GM19099 (cell line): ENCODE measurements around the gene CHST1.

Source experiments
- POLR2A ChIP-seq: IDR thresholded peaks from 3 replicates; pipeline ENCODE4 v1.6.1; 2011; ENCODE audit warnings: low read depth; ENCODE audit not compliant: insufficient read length; ENCODE audit errors: extremely low read depth

The CHST1 gene

DNA sequence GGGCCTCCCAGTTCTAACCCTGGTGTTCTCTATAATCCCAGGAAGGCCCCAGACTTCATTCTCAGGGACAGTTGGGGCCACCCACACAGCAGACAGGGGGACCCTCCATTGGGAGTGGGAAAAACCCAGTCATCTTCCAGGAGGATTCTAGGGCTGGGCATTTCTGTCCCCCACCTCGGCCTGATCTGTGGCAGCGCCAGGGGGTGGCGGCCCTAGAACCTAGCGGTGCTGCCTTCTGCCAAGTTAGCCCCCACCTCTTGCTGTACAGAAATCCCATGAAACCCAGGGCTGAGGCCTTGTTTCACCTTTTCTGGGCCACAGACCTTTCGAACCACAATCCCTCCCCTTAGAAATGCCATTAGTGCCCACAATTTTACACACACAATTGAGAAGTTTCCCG is 9.6 kb downstream of the CHST1 start:
- no peak for TF ChIP-seq POLR2A

DNA sequence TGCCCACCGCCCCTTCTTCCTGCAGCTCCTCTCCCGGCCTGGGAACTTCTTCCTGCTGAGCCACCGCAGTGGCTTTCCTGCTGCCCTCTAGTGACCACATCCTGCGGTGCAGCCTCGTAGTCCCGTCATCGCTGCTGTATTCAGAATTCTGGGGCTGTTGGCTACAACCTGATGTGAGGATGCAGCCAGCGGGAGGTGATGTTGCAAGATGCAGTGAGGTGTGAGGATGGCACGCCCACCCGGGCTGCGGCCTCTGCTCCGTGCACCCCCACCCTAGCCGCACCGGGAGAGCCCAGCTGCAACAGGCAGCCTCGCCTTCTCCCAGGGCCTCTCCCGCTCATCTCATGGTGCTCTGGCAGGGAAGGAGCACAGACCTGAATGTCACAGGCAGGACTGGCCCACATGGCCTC is 10.1 kb downstream of the CHST1 start:
- no peak for TF ChIP-seq POLR2A

DNA sequence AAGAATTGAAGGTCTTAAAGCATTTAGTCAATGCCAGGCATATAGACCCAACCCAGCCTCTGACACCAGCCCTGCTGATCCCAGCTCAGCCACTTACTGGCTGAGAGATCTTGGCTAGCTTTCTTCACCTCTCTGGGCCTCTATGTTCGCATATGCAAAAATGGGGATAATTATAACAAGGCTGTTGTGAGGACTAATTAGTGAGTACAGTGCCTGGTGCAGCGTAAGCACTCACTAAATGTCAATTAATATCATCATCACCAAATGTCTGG is 10.5 kb downstream of the CHST1 start:
- TF ChIP-seq POLR2A, result no peak

DNA sequence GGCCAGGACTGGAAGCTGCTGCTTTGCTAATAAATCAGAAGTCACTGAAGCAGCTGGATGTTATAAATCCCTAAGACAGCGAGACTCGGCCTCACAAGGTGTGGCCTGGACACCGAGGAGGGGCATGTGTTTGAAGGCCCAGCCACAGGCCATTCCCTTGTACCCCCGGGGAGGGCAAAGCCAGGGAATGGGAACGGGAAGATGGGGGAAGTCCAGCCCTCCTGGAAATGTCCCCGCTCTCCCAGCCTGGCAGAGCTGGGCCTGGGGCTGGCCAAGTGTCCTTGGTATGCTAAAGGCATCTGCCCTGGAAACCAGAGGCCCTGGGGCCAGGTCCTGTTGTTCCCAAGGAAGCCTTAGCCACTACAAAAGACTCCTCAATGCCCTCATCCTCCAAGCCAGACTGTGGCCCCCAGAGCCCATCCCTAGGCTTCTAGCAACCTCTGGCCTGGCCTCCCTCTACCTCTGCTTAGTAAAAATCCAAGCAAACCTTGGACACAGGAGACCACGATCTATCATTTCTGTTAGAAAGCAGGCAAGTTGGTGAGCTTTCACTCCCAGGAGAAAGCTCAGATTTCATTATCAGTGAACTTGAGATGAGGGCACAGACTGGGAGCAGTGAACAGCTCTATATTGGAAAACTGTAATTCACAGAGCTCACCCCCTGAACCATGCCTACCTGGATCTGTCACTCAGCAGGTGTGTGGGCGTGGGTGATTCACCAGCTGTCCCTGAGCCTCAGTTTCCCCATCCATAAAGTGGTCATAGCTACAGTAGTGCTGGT is 11.0 kb downstream of the CHST1 start:
- TF ChIP-seq POLR2A, result no peak

DNA sequence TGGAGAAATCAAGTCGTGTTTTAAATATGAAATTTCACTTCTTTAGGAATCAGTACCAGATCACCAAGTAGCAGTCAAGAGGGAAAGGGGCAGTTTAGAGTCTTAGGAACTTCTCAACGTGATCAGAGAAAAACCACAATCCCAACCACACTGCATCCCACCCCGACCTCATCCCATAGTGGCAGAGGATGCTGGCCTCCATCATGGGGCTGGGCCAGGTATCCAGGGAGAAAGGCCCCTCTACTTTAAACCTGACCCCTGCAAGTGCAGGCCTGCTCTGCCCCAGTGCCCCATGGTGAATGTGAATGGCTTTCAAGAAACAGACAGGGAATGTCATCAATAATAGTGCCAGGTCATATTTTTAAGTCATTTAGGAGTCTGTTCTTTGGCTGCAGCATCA is 12.1 kb downstream of the CHST1 start:
- TF ChIP-seq POLR2A, result no peak

DNA sequence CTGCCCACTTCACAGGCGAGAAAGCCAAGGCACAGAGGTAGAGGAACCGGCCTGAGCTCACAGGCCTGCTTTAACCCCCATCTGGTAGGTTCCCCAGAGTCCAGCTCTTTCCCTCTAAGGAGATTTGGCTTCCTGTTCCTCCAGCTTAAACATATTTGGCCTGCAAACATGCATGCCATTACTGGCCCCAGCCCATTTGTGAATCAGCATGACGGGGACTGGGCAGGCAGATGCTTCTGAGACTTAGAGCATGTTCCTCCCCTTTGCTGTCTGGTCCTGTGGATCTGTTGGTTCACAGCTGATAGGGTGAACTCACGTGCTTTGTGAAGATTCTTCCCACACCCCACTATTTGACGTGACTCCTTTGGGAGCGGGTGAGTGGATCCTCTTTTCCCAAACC is 12.6 kb downstream of the CHST1 start:
- TF ChIP-seq POLR2A, result no peak

DNA sequence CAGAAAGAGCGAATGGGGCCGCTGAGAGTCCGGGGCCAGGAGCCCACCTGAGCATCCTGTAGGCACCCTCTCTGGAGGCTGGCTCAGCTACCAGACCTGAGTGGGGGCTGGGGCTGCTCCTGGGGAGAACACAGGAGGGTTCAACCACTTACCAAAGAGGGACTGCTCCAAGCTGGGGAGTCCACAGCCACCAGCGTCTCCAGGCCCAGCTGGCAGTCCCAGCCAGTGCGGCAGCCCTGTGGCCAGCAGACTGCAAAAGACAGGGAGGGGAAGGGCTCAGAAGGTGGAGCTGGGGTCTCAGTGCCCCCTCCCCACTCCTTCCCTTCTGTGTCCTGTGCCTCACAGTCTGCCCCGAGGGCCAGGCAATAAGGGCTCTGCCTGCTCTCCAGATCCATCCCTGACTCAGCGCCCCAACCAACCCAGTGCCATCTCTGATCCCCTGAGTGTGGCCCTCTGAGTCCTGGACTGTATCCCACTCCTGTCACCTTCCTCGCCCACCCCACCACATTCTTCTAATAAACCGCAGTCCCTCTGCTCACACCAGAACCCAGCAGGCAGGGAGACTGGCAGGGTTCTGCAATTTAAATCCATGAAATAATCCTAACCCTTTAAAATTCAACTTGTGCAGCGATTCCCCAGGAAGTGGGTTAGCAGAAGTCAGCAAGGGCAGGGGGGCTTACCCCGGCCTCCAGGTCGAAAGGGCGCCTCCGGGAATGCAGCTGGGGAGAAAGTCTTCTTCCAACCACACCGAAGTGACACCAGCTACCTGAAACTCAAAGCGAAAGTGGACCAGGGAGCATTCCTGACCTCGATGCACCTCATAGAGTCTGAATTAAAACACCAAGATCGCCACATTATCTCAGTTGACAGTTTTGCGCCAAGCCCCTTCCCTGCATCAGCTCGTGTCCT is 13.3 kb downstream of the CHST1 start:
- no peak for TF ChIP-seq POLR2A

DNA sequence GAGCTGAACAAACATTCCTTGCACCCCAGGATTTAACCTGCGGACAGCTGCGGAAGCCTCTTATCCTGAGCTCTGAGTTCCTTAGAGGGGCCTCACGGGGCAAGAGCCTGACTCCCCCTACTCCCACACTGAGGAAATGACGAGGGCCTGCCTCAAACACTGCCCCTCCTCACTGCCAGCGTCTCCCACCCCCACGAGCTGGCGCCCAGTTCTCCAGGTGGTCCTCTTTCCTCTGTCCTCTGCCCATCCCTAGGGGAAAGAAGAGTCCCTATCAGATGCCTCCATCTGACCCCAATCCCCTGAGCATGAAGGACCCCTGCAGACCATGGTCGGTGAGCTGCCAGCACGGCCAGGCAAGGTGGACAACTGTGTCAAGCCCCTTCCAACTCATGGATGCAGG is 14.3 kb downstream of the CHST1 start:
- TF ChIP-seq POLR2A, result no peak

DNA sequence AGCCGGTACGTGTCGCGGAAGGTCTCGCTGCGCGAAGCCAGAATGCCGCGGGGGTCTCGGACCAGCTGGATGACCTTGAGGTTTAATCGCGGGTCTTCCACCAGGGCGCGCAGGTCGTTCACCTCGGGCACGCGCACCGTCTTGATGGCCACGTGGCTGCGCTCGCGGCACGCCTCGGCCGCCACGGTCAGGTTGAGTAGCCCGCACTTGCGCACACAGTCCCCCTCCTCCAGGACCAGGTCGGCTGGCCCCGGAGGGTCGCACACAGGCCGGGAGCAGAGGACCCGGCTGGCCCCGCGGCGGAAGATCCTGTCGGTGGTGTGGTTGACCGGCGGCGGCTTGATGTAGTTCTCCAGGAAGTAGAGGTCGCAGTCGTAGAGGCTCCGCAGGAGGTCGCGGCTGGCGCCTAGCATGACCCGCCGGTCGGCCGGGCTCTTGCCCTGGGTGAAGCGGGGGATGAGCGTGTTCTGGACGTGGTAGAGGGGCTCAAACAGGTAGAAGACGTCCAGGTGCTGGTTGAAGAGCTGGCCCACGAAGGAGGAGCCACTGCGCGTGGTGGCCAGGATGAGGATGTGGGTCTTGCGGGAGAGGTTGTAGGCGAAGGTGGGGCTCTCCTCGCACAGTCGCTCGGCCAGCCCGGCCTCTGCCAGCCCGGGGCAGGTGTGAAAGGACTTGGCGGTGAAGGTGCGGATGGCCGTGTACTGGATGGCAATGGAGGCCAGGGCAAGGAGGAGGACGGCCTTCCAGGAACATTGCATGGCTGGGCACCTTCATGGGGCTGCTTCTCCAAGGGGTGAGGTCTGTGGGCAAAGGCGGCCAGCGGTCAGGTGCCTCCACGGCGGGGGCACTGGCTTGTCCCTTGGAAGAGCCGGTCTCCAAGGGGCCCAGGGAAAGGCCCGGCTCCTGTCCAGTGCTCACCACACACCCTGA is 15.0 kb downstream of the CHST1 start:
- no peak for TF ChIP-seq POLR2A

DNA sequence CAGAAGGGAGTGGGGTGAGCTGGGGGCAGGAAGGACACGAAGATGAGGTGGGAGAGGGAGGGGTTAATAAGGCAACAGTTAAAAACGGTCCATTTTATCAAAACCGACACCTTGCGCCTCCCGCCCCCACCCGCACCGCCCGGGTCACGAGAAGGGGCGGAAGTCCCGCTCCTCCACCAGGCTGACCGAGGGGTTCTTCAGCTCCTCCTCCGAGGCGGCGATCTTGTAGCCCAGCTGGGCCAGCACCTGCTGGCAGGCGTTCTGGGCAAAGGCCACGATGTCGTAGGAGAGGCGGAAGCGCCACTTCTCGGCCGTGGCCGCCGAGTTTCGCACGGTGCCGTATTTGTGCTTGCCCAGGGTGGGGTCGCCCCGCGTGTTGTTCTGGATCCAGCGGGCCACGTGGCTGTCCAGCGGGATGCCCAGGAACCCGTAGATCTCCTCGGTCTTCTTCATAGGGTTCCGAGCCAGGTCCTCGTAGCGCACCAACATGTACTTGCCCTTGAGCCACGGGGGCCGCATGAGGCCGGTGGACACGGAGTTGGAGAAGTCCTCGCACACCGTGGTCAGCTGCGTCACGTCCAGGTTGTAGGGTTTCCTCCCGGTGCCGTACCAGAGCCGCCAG is 15.8 kb downstream of the CHST1 start:
- TF ChIP-seq POLR2A, result no peak

DNA sequence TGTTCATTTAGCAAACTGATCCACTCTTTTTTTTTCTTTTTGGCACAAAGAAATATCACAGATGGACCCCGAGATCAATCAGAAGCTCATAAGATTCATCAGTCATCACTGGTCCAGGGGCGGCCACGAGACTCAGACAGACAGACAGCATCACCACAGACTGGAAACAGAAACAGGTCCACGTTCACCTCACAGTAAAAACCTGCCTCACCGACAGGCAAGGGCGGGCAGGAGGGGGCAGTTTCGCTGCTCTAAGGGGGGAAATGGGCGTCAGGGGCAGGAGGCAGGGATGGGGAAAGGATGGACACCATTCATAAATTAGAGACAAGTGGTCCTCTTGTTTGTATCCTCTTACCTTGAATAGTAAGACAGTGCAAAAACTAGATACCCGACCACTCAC is 16.5 kb downstream of the CHST1 start:
- TF ChIP-seq POLR2A, result no peak

DNA sequence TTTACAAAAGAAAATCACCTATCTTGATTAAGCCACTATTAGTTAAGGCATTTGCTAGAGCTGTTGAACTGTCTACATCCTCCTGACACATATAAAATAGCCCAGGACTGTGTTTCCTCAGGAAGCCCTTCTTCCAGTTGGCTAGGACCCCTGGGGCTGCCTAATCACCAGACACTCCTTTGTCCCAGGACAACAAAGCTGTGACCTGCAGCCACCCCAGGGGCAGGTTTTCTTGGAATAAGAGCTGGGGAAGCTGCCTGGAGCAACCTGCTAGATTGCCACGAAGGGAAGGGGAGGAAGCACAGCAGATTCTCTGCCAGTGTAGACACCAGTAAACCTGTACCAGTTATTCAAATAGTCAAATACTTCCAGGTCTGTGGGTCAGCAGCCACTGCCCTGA is 17.6 kb downstream of the CHST1 start:
- no peak for TF ChIP-seq POLR2A

DNA sequence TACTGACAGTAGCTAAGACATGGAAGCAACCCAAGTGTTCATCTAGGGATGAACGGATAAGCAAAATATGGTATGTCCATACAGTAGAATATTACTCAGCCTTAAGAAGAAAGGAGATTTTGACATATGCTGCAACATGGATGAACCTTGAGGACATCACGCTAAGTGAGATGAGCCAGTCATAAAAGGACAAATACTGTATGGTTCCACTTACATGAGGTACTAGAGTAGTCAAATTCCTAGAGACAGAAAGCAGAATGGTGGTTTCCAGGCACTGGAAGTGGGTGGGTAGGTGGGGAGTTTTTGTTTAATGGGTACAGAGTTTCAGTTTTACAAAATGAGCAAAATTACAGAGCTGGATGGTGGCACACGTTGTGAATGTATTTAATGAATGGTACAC is 18.1 kb downstream of the CHST1 start:
- TF ChIP-seq POLR2A, result no peak

DNA sequence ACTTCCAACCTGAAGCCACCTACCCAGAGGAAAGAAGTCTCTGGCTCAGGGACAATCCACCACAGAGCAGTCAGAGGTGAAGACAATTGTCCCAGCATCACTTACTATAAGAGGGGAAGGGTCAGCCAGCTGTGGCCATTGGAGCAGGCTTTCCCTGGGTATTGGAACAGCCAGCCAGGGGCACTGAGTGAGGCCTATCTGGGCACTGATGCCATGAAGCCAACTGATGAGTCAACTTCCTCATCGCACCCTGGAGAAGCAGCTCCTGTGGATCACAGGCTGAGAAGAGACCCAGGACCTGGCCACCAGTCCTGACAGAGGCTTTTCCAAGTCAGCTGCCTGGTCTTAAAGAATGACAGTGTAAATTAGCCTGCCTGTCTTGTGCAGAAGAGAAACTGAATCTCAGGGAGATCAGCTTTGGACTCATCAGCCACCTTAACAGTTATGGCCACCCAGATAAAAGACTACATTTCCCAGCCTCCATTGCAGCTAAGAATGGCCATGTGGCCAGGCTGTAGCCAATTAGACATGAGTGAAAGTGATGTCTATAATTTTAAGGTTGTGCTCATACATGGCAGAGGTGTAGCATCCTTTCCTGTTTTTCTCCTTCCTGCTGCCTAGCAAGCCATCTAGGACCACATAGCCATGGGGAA is 19.0 kb downstream of the CHST1 start:
- no peak for TF ChIP-seq POLR2A
